Esophagus mucosa (tissue), 1 donor: ENCODE measurements around the gene ZNF98. TPM values are rescaled to one million over a fixed set of nuclear protein-coding genes. Genes with fewer than 3 reads are reported as not detected.

Experiments used
- ATAC-seq: fragments of 200-7000 bp; cut with Tn5 transposase; one replicate; pipeline ENCODE4 v1.9.1; 2020
- total RNA-seq: library from RNA; stranded (reverse); gene quantifications from one replicate; pipeline ENCODE4 v1.2.4, GENCODE V29; 2023
- donor health status: DM: yes; HTN: yes; CAD: no.

Gene ZNF98
- total RNA-seq: not detected

DNA sequence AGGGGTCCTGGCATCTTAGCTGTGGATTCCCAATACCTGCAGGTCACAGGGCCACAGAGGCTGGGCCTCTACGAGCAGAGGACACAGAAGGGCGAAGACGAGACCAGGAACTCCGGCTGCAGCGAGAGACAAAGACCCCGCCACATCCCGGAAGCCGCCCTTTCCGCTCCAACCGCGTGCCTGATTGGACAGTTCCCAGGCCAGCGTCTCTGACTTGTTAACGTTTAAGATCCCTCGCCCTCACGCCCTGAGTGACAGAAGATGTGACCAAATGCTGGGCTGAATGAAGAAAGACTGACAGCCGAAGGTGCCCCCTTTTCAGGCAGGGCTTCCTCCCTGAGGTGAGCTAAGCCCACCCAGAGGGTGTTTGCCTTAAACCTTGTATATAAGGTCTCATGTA, at the start of gene ZNF98:
ZNF98 (minus strand) TSS at position 136 of the 400 bp plus-strand sequence; CDS start at position 14, 122 bp downstream.
- no peak for ATAC-seq

DNA sequence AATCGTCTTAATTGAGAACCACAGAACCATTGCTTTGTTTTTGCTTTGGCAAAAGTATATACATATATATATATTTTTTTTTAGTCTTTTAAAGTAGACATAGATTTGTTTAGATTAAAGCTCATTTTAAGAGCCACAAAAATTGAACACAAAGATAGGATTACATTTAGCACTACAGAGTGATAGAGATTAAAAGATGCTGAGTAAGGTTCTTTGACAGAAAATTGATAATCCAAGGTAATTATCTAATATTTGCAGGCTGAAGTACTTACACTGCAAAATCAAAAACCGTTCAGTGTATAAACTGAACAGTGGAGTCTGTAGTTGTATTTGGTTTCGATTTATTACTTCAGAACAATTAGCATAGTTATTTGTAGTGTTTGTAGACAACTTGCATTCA, 24.5 kb upstream of the ZNF98 start:
- ATAC-seq: no peak

DNA sequence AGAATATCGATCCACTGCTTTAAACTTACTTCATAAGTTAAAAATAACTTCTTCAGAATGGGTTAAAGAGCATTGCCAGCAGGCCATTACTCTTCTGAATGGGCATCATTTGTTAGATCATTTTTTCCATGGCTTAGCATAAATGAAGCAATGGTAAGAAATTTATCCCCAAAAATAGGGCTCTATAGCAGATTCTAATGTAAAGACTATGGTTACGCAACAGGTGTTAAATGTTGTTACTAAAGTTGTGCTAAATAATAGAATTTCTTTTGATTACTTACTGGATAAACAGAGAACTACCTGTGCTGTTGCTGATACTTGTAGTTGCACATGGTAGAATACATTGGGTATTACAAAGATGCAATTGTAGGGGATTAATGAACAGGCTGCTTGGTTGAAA, 15.9 kb upstream of the ZNF98 start:
- ATAC-seq: no peak

DNA sequence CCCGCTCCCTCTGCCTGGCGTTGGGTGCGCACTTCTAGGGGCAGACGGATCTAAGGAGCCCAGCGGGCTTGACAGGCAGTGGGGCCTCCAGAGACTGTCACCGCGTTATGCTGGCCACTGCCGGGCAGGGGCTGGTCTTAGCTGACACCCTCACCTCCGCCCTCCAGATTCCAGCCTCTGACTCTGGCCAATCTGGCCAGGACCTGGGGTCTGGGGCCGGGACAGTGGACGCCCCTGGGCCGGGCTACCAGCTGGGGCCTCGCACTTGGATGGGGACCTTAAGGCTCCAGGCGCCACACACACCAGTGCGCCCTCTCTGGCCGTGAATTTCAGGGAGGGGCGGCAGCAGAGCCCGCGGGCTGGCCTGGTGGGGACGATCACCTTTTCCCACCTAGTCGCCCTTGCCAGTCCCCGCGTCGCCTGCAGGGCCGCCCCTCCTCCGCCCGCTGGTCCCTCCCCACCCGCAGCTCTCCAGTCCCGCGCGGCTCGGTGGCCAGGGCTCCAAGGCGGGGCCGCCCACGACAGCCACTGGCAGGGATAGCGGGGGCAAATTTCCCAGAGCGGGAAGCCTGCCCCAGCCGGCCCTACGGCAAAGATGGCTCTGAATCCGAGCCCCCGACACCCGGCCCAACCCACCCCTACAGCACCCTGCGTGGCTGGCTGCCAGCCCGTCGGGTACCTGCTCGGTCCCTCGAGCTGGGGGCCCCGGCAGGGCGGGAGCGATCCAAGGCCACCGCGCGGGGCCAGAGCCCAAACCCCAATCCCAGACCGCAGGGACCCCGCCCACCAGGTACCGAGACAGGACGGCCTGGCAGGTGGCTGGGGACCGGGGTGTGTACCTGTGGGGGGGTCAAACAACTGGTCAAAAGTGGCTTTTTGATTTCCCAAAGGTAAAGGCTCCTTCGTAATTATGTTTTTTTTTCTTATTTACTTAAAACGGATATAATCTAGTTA, 6.1 kb upstream of the ZNF98 start:
- no peak for ATAC-seq

DNA sequence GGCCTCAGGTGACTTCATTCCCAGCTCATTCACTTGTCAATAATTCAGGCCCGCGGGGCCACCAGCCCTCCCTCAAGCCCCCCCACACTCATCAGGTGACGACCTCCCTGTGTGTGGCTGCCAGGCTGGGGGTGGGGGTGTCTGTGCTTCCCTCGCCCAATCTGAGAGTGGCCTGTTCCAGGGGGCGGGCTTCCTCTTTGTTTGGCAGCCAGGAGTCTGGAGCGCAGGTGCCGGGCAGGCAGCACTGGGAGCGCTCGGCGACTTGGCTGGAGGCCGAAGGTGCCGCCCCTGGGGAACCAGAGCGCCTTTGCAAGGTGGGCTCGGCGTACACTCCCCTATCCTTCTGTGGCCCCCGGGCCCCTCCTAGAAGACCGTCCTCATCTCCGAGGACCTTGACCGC, 5.4 kb upstream of the ZNF98 start:
- ATAC-seq: no peak

GRCh38 chr19:22426901-22427300, 4.8 kb upstream of the ZNF98 start:
- ATAC-seq: no peak

GRCh38 chr19:22421797-22422196, 349 bp downstream of the ZNF98 start:
- no peak for ATAC-seq

GRCh38 chr19:22354665-22355064, 67.5 kb downstream of the ZNF98 start:
- no peak for ATAC-seq

Other genes starting within 250 kb of the ZNF98 start
- gene ZNF676, start 225.4 kb downstream of the ZNF98 start, total RNA-seq: 0.12 TPM
- gene ZNF729, start 135.9 kb downstream of the ZNF98 start, total RNA-seq: not detected
- gene ZNF492, start 212.0 kb upstream of the ZNF98 start, total RNA-seq: 0.24 TPM